Epithelial cell of esophagus (primary cell): ENCODE measurements around the gene EIF3A.
A peak's percentile ranks its signal among the peaks of the same experiment; 100 is the strongest.

ENCODE experiments used
- DNase-seq: peaks from one replicate; pipeline ENCODE4 v3.0.0; 2010; ENCODE audit warnings: low read depth
- H3K4me3 ChIP-seq: 2 replicates; pipeline ENCODE4 v1.5.1; 2011; ENCODE audit warnings: mild to moderate bottlenecking, low read length, control low read depth
- TF ChIP-seq, protein P1 (sequence below): IDR thresholded peaks from 2 replicates; pipeline ENCODE4 v1.5.1; 2011; ENCODE audit warnings: low read depth, mild to moderate bottlenecking, low read length, control low read depth, inconsistent platforms; ENCODE audit not compliant: insufficient read depth; ENCODE audit errors: missing control alignments

Gene EIF3A

GRCh38 chr10:119022846-119023552, 57.6 kb downstream of the EIF3A start:
- DNase-seq, result peak; percentile 59
- TF ChIP-seq, protein P1, sequence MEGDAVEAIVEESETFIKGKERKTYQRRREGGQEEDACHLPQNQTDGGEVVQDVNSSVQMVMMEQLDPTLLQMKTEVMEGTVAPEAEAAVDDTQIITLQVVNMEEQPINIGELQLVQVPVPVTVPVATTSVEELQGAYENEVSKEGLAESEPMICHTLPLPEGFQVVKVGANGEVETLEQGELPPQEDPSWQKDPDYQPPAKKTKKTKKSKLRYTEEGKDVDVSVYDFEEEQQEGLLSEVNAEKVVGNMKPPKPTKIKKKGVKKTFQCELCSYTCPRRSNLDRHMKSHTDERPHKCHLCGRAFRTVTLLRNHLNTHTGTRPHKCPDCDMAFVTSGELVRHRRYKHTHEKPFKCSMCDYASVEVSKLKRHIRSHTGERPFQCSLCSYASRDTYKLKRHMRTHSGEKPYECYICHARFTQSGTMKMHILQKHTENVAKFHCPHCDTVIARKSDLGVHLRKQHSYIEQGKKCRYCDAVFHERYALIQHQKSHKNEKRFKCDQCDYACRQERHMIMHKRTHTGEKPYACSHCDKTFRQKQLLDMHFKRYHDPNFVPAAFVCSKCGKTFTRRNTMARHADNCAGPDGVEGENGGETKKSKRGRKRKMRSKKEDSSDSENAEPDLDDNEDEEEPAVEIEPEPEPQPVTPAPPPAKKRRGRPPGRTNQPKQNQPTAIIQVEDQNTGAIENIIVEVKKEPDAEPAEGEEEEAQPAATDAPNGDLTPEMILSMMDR, result no peak
- H3K4me3 ChIP-seq, result no peak overlapping the region

DNA sequence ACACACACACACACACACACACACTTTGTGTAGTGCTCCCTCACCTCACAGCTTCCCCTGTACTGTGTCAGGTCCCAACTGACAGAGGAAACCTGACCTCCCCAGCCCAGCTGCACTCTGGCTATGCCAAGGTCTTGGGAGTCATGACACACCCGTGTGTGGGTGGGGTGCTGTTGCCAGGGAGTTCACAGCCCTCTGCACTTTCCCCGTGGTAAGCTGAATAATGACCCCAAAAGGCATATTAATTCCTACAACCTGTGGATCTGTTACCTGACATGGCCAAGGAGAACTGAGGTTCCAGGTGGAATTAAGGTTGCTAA, 60.0 kb downstream of the EIF3A start:
- TF ChIP-seq, protein P1, result no peak
- DNase-seq, result peak; percentile 34

GRCh38 chr10:119007211-119007574, 73.4 kb downstream of the EIF3A start:
- no peak for DNase-seq

More for the DNA sequence above, 60.0 kb downstream of the EIF3A start:
- H3K4me3 ChIP-seq, result no peak overlapping the region

DNA sequence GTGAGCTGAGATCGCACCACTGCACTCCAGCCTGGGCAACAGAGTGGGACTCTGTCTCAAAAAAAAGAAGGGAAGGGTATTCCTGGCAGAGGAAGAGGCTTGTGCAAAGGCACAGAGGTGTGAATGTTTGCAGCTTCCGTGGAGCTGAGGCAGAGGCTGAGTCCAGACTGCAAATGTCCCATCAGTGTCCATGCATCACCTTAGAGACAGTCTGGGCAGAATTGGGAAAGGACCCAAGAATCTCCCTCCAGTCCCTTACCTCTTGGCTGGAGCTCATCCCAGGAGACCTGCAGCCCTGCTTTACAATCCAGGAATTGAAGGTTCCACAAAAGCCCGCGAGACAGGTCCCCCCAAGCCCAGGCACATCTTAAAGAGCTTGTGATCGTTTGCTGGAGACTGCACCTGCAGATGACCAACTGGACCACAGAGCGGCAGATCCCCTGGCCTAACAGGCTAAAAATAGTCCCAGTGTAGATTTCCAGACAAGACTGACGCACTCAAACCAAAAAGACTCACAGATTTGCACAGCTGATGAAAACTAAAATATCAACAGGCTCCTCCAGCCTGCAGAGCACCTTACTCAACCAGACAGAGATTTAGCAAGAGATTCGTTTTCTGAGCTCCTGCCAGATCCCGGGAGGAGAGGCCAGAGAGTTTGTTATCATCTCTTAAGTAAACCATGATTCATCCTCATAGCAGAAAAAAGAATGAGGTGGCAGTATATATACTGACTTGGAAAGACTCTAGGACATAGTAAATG, 74.0 kb downstream of the EIF3A start:
- H3K4me3 ChIP-seq, result no peak overlapping the region
- TF ChIP-seq, protein P1, result no peak
- DNase-seq, result peak; percentile 98

More at GRCh38 chr10:119007211-119007574, 73.4 kb downstream of the EIF3A start:
- TF ChIP-seq, protein P1, result no peak
- no peak overlapping the region for H3K4me3 ChIP-seq

- H3K4me3 ChIP-seq, result no peak overlapping the region
- peak; percentile 46 for DNase-seq
- TF ChIP-seq, protein P1, result no peak
These were observed 75.1 kb downstream of the EIF3A start for GRCh38 chr10:119005362-119006043.

GRCh38 chr10:119003572-119004289, 76.9 kb downstream of the EIF3A start:
- no peak overlapping the region for H3K4me3 ChIP-seq
- DNase-seq, result peak; percentile 26

More at GRCh38 chr10:119003572-119004289, 76.9 kb downstream of the EIF3A start:
- TF ChIP-seq, protein P1, result no peak
